IMR-90 (cell line): ENCODE measurements around the gene CNPY1. TPM values are rescaled to one million over a fixed set of nuclear protein-coding genes. Genes with fewer than 3 reads are reported as not detected.

Source experiments
- ATAC-seq: fragments of 200-7000 bp; cut with Tn5 transposase; 2 replicates; pipeline ENCODE4 v1.9.1; 2020; ENCODE audit warnings: low read depth, mild to moderate bottlenecking, moderate library complexity
- BruUV-seq: library from RNA; stranded (reverse); fragments of 400-500 nt; replicated peaks from 2 replicates; lab custom pipeline; 2021; lab: Mats Ljungman, UMichigan
- CTCF ChIA-PET: fragments of 300-600 bp; formaldehyde crosslinking; extraction: SDS; loops from one replicate; lab custom pipeline; 2021; ENCODE audit warnings: antibody characterized with exemption; lab: Yijun Ruan, JAX
- POLR2A ChIA-PET: fragments of 300-600 bp; sonication (Branson Sonifier 250); formaldehyde crosslinking; loops from one replicate; lab custom pipeline; 2022; ENCODE audit warnings: antibody characterized with exemption; ENCODE audit not compliant: unreplicated experiment; lab: Charles Lee
- DNase-seq: peaks from one replicate; pipeline ENCODE4 v3.0.0; 2013
- H2AFZ ChIP-seq: replicated peaks from 2 replicates; pipeline ENCODE3; 2013; ENCODE audit warnings: low read length, mild to moderate bottlenecking; ENCODE audit not compliant: poor library complexity
- H2AK5ac ChIP-seq: 2 replicates; pipeline ENCODE4 v1.6.1; 2013; ENCODE audit warnings: low read depth, low read length, inconsistent platforms
- H2AK9ac ChIP-seq: replicated peaks from 2 replicates; pipeline ENCODE3; 2013; ENCODE audit warnings: mild to moderate bottlenecking, low read depth, low read length, moderate library complexity; ENCODE audit not compliant: poor library complexity
- H2BK120ac ChIP-seq: 2 replicates; pipeline ENCODE4 v1.6.1; 2013; ENCODE audit warnings: low read depth, low read length, inconsistent platforms
- H2BK15ac ChIP-seq: 3 replicates; pipeline ENCODE4 v1.6.1; 2013; ENCODE audit warnings: low read depth, low read length, inconsistent platforms
- H2BK20ac ChIP-seq: 2 replicates; pipeline ENCODE4 v1.6.1; 2013; ENCODE audit warnings: low read depth, mild to moderate bottlenecking, inconsistent platforms, low read length, moderate library complexity
- H2BK5ac ChIP-seq: 2 replicates; pipeline ENCODE4 v1.6.1; 2013; ENCODE audit warnings: mild to moderate bottlenecking, low read depth, low read length, inconsistent platforms; ENCODE audit not compliant: poor library complexity, severe bottlenecking
- H3K14ac ChIP-seq: replicated peaks from 2 replicates; pipeline ENCODE4 v1.6.1; 2013; ENCODE audit warnings: low read depth, low read length, inconsistent platforms
- H3K18ac ChIP-seq: 2 replicates; pipeline ENCODE4 v1.6.1; 2013; ENCODE audit warnings: low read depth, low read length, control low read depth
- H3K23ac ChIP-seq: 2 replicates; pipeline ENCODE4 v1.6.1; 2013; ENCODE audit warnings: low read depth, low read length, inconsistent platforms
- H3K27ac ChIP-seq: 2 replicates; pipeline ENCODE4 v1.5.1; 2013; ENCODE audit warnings: mild to moderate bottlenecking, control low read depth, low read length; ENCODE audit not compliant: insufficient read depth
- H3K27me3 ChIP-seq: 2 replicates; pipeline ENCODE4 v1.6.1; 2013; ENCODE audit warnings: low read length; ENCODE audit not compliant: control insufficient read depth, insufficient read depth
- H3K36me3 ChIP-seq: 2 replicates; pipeline ENCODE4 v1.6.1; 2013; ENCODE audit warnings: low read length, mixed read lengths; ENCODE audit not compliant: control insufficient read depth, insufficient read depth
- H3K4ac ChIP-seq: 2 replicates; pipeline ENCODE4 v1.6.1; 2013; ENCODE audit warnings: low read depth, low read length, inconsistent platforms
- H3K4me1 ChIP-seq: 2 replicates; pipeline ENCODE4 v1.6.1; 2013; ENCODE audit warnings: low read length, mixed read lengths; ENCODE audit not compliant: control insufficient read depth, insufficient read depth
- H3K4me2 ChIP-seq: 2 replicates; pipeline ENCODE4 v1.6.1; 2013; ENCODE audit warnings: low read depth, mild to moderate bottlenecking, control low read depth, low read length, moderate library complexity
- H3K4me3 ChIP-seq: 2 replicates; pipeline ENCODE4 v1.5.1; 2013; ENCODE audit warnings: low read depth, mild to moderate bottlenecking, control low read depth, low read length, moderate library complexity; ENCODE audit not compliant: insufficient read depth
- H3K56ac ChIP-seq: 2 replicates; pipeline ENCODE4 v1.6.1; 2013; ENCODE audit warnings: low read length, inconsistent platforms; ENCODE audit not compliant: insufficient read depth; ENCODE audit errors: extremely low read depth
- H3K79me1 ChIP-seq, 2 experiments: 2 replicates each; pipeline ENCODE4 v1.6.1; 2013; ENCODE audit warnings: low read length in 2 of 2, inconsistent platforms in 1 of 2, low read depth in 1 of 2
- H3K9ac ChIP-seq: 2 replicates; pipeline ENCODE4 v1.6.1; 2013; ENCODE audit warnings: low read depth, low read length, control low read depth
- H3K9me1 ChIP-seq: 2 replicates; pipeline ENCODE4 v1.6.1; 2013; ENCODE audit warnings: low read length, inconsistent platforms; ENCODE audit not compliant: insufficient read depth
- H3K9me3 ChIP-seq: 2 replicates; pipeline ENCODE4 v1.6.1; 2013; ENCODE audit warnings: low read length; ENCODE audit not compliant: control insufficient read depth, insufficient read depth
- H4K20me1 ChIP-seq: 2 replicates; pipeline ENCODE4 v1.6.1; 2013; ENCODE audit warnings: low read length, inconsistent platforms; ENCODE audit not compliant: insufficient read depth
- H4K5ac ChIP-seq: 2 replicates; pipeline ENCODE4 v1.6.1; 2013; ENCODE audit warnings: mild to moderate bottlenecking, low read depth, low read length, control low read depth
- H4K8ac ChIP-seq, 2 experiments: 2 replicates each; pipeline ENCODE4 v1.6.1; 2013; ENCODE audit warnings: low read depth in 2 of 2, low read length in 2 of 2, control low read depth in 1 of 2, inconsistent platforms in 1 of 2
- H4K91ac ChIP-seq: 2 replicates; pipeline ENCODE4 v1.6.1; 2013; ENCODE audit warnings: low read depth, low read length, inconsistent platforms; ENCODE audit not compliant: insufficient read depth
- BHLHE40 ChIP-seq: fragments of 150-350 bp; IDR thresholded peaks from 2 replicates; pipeline ENCODE4 v1.6.1; 2016; ENCODE audit warnings: mild to moderate bottlenecking, low read depth, low read length
- CEBPB ChIP-seq: IDR thresholded peaks from 2 replicates; pipeline ENCODE4 v1.6.1; 2012; ENCODE audit warnings: low read depth, low read length, improper control_type of control experiment
- CHD1 ChIP-seq: IDR thresholded peaks from 2 replicates; pipeline ENCODE4 v1.6.1; 2012; ENCODE audit warnings: low read depth, low read length, improper control_type of control experiment
- FOS ChIP-seq: fragments of 150-350 bp; IDR thresholded peaks from 2 replicates; pipeline ENCODE4 v1.6.1; 2016; ENCODE audit warnings: low read depth, low read length
- MAFK ChIP-seq: IDR thresholded peaks from 2 replicates; pipeline ENCODE4 v1.6.1; 2012; ENCODE audit warnings: low read depth, low read length, improper control_type of control experiment
- MAZ ChIP-seq: IDR thresholded peaks from 2 replicates; pipeline ENCODE4 v1.6.1; 2012; ENCODE audit warnings: low read depth, mild to moderate bottlenecking, low read length, improper control_type of control experiment, moderate library complexity, borderline replicate concordance
- MXI1 ChIP-seq: IDR thresholded peaks from 2 replicates; pipeline ENCODE4 v1.6.1; 2012; ENCODE audit warnings: low read depth, mild to moderate bottlenecking, low read length, moderate library complexity, borderline replicate concordance
- NFE2L2 ChIP-seq: fragments of 150-350 bp; IDR thresholded peaks from 2 replicates; pipeline ENCODE4 v1.6.1; 2016; ENCODE audit warnings: low read depth, mild to moderate bottlenecking, low read length
- POLR2A ChIP-seq: IDR thresholded peaks from 2 replicates; pipeline ENCODE4 v1.6.1; 2012; ENCODE audit warnings: mild to moderate bottlenecking, low read depth, low read length
- RAD21 ChIP-seq: IDR thresholded peaks from 2 replicates; pipeline ENCODE4 v1.6.1; 2012; ENCODE audit warnings: low read length, improper control_type of control experiment
- RCOR1 ChIP-seq: IDR thresholded peaks from 2 replicates; pipeline ENCODE4 v1.6.1; 2012; ENCODE audit warnings: mild to moderate bottlenecking, low read length, improper control_type of control experiment; ENCODE audit not compliant: insufficient replicate concordance
- RFX5 ChIP-seq: IDR thresholded peaks from 2 replicates; pipeline ENCODE4 v1.8.0; 2012; ENCODE audit warnings: low read depth, mild to moderate bottlenecking, low read length, moderate library complexity
- SMC3 ChIP-seq: fragments of 150-350 bp; IDR thresholded peaks from 2 replicates; pipeline ENCODE4 v1.6.1; 2016; ENCODE audit warnings: low read depth, mild to moderate bottlenecking, antibody characterized with exemption, low read length, moderate library complexity
- WGBS, 2 experiments: methylation state at CpG; one replicate each; pipeline versions ENCODE4 v1.1.5 to v1.1.7; 2013; ENCODE audit warnings: missing lambda C conversion rate in 2 of 2; ENCODE audit not compliant: insufficient read length in 1 of 2; ENCODE audit errors: extremely low coverage in 2 of 2; 5-methylcytosine and 5-hydroxymethylcytosine counted together
- dilution Hi-C: fragments of 300-500 bp; cut with HindIII; formaldehyde crosslinking; loops from one replicate; pipeline ENCODE4 v1.14.3; 2018; ENCODE audit warnings: low sequenced_read_pairs; ENCODE audit not compliant: unreplicated experiment
- in situ Hi-C: fragments of 300-500 bp; cut with MboI; formaldehyde crosslinking; loops from 3 replicates; pipeline ENCODE4 v1.14.3; 2019; ENCODE audit warnings: low sequenced_read_pairs, inconsistent platforms, mixed read lengths
- intact Hi-C: fragments of 100-400 bp; cut with micrococcal nuclease; formaldehyde crosslinking; loops from 2 replicates; pipeline ENCODE4 v1.10.0; 2022
- polyA plus RNA-seq, 3 experiments: library from polyadenylated mRNA; depleted of rRNA; stranded (reverse); fragments of >200 nt; gene quantifications; 2 replicates each; pipeline ENCODE4 v1.2.3, GENCODE V29; 2012; ENCODE audit warnings: low replicate concordance in 1 of 3
- total RNA-seq: library from RNA; depleted of rRNA; stranded (reverse); fragments of >200 nt; gene quantifications from 2 replicates; pipeline ENCODE4 v1.2.3, GENCODE V29; 2012
- TF ChIP-seq, protein P1 (sequence below): fragments of 150-350 bp; IDR thresholded peaks from 2 replicates; pipeline ENCODE4 v1.6.1; 2017; ENCODE audit warnings: mild to moderate bottlenecking, antibody characterized with exemption, low read length, low read depth
- TF ChIP-seq, protein P2 (sequence below): conservative IDR thresholded peaks from 2 replicates; pipeline ENCODE4 v1.5.1; 2012; ENCODE audit warnings: mild to moderate bottlenecking, low read depth, low read length, improper control_type of control experiment
- TF ChIP-seq, protein P3 (sequence below): fragments of 150-350 bp; IDR thresholded peaks from 2 replicates; pipeline ENCODE4 v1.6.1; 2016; ENCODE audit warnings: low read depth, mild to moderate bottlenecking, low read length, moderate library complexity, borderline replicate concordance

The CNPY1 gene
- total and polyA plus RNA-seq, 2 of the 4 experiments (the other 2 are of a cell fraction), result not detected

DNA sequence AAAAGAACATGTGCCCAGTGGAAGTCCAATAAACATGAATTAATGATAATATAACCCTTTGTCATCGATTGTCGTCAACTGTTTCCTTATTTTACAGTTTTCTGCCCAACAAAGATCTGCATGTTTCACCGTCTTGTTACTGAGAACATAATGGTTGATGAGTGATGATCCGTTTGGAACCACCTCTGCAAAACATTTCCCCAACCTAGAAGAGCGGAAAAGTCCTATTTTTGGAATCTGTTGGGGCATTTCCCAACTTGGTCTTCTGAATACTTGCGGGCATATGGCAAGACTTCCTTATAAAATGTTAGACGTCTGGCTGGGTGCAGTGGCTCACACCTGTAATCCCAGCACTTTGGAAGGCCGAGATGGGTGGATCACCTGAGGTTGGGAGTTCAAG, 32.1 kb downstream of the CNPY1 start:
- TF ChIP-seq RCOR1 (no peak), SMC3 (no peak), FOS (no peak), CEBPB (no peak), MXI1 (no peak), NFE2L2 (no peak), BHLHE40 (no peak), POLR2A (no peak), RAD21 (no peak), MAZ (no peak), MAFK (no peak), CHD1 (no peak), RFX5 (no peak)
- TF ChIP-seq, protein P1, sequence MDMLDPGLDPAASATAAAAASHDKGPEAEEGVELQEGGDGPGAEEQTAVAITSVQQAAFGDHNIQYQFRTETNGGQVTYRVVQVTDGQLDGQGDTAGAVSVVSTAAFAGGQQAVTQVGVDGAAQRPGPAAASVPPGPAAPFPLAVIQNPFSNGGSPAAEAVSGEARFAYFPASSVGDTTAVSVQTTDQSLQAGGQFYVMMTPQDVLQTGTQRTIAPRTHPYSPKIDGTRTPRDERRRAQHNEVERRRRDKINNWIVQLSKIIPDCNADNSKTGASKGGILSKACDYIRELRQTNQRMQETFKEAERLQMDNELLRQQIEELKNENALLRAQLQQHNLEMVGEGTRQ, result no peak
- TF ChIP-seq, protein P2, sequence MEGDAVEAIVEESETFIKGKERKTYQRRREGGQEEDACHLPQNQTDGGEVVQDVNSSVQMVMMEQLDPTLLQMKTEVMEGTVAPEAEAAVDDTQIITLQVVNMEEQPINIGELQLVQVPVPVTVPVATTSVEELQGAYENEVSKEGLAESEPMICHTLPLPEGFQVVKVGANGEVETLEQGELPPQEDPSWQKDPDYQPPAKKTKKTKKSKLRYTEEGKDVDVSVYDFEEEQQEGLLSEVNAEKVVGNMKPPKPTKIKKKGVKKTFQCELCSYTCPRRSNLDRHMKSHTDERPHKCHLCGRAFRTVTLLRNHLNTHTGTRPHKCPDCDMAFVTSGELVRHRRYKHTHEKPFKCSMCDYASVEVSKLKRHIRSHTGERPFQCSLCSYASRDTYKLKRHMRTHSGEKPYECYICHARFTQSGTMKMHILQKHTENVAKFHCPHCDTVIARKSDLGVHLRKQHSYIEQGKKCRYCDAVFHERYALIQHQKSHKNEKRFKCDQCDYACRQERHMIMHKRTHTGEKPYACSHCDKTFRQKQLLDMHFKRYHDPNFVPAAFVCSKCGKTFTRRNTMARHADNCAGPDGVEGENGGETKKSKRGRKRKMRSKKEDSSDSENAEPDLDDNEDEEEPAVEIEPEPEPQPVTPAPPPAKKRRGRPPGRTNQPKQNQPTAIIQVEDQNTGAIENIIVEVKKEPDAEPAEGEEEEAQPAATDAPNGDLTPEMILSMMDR, result no peak
- TF ChIP-seq, protein P3, sequence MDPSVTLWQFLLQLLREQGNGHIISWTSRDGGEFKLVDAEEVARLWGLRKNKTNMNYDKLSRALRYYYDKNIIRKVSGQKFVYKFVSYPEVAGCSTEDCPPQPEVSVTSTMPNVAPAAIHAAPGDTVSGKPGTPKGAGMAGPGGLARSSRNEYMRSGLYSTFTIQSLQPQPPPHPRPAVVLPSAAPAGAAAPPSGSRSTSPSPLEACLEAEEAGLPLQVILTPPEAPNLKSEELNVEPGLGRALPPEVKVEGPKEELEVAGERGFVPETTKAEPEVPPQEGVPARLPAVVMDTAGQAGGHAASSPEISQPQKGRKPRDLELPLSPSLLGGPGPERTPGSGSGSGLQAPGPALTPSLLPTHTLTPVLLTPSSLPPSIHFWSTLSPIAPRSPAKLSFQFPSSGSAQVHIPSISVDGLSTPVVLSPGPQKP, result no peak
- ChIA-PET CTCF (no interaction called here), POLR2A (no interaction called here)
- WGBS, 2 experiments, result 80% methylated on average over 1 of the region's 8 CpGs; no CpG with 5 or more reads in 1 of the 2 experiments
- H3K9me1 ChIP-seq, result no peaks in the 10 kb centered on the region
- H4K91ac ChIP-seq, result no peak overlapping the region
- H3K9ac ChIP-seq, result no peak overlapping the region
- no peaks in the 10 kb centered on the region for H3K79me1 ChIP-seq
- H3K18ac ChIP-seq, result no peak overlapping the region
- H4K20me1 ChIP-seq, result no peaks in the 10 kb centered on the region
- in situ Hi-C loops (no loop called here), intact Hi-C loops (no loop called here), dilution Hi-C loops (no loop called here)
- no peaks in the 10 kb centered on the region for H3K36me3 ChIP-seq
- H2BK120ac ChIP-seq, result no peak overlapping the region
- no peak for DNase-seq
- no peak overlapping the region for H2AK5ac ChIP-seq
- no peak for ATAC-seq
- no peak overlapping the region for H3K56ac ChIP-seq
- H4K5ac ChIP-seq, result no peak overlapping the region
- H2AFZ ChIP-seq, result no peak overlapping the region
- peaks cover 26% of the 10 kb centered on the region for H3K27me3 ChIP-seq
- no peak overlapping the region for H3K14ac ChIP-seq
- H3K4me1 ChIP-seq, result no peaks in the 10 kb centered on the region
- no peak overlapping the region for H3K4me3 ChIP-seq
- H2AK9ac ChIP-seq, result no peak overlapping the region
- H2BK5ac ChIP-seq, result no peak overlapping the region
- H4K8ac ChIP-seq, result no peak overlapping the region
- no peak overlapping the region for H3K23ac ChIP-seq
- H3K4ac ChIP-seq, result no peak overlapping the region
- H3K9me3 ChIP-seq, result no peaks in the 10 kb centered on the region
- no peak overlapping the region for H3K27ac ChIP-seq
- H2BK15ac ChIP-seq, result no peak overlapping the region
- no peak overlapping the region for H2BK20ac ChIP-seq
- BruUV-seq, result no TSS peak
- H3K4me2 ChIP-seq, result no peak overlapping the region
